H1 (cell line): ENCODE data around the gene MORC4. TPM values are rescaled to one million over a fixed set of nuclear protein-coding genes. Genes with fewer than 3 reads are reported as not detected.

Source experiments
- CTCF ChIA-PET: fragments of 300-600 bp; sonication (Branson Sonifier 250); formaldehyde crosslinking; loops from one replicate; lab custom pipeline; 2021; ENCODE audit not compliant: partially characterized antibody; lab: Charles Lee
- POLR2A ChIA-PET: fragments of 300-600 bp; sonication (Branson Sonifier 250); formaldehyde crosslinking; loops from one replicate; lab custom pipeline; 2021; ENCODE audit warnings: inconsistent platforms; ENCODE audit not compliant: partially characterized antibody; lab: Charles Lee
- DNase-seq, 2 experiments: peaks; one replicate each; pipeline versions ENCODE4 v3.0.0 to v3.0.0-alpha.2; 2010 to 2022; ENCODE audit warnings: low spot score in 2 of 2, low read depth in 1 of 2, mixed read lengths in 1 of 2
- FAIRE-seq: peaks from 2 replicates; lab custom pipeline; 2011; peaks lifted over from hg19 to GRCh38; lab: Jason Lieb, UNC
- H2AFZ ChIP-seq: 2 replicates; pipeline ENCODE4 v1.8.1; 2012; ENCODE audit warnings: low read length, inconsistent platforms
- H2AK5ac ChIP-seq: 2 replicates; pipeline ENCODE4 v1.6.1; 2013; ENCODE audit warnings: low read depth, low read length
- H2BK120ac ChIP-seq: replicated peaks from 2 replicates; pipeline ENCODE3; 2013; ENCODE audit warnings: low read depth, low read length, inconsistent platforms
- H2BK12ac ChIP-seq: 2 replicates; pipeline ENCODE4 v1.6.1; 2013; ENCODE audit warnings: low read depth, low read length
- H2BK15ac ChIP-seq: 2 replicates; pipeline ENCODE4 v1.6.1; 2013; ENCODE audit warnings: low read length
- H2BK20ac ChIP-seq: 2 replicates; pipeline ENCODE4 v1.6.1; 2013; ENCODE audit warnings: low read length
- H2BK5ac ChIP-seq: 2 replicates; pipeline ENCODE4 v1.6.1; 2013; ENCODE audit warnings: low read depth, low read length
- H3K14ac ChIP-seq: 2 replicates; pipeline ENCODE4 v1.6.1; 2013; ENCODE audit warnings: inconsistent platforms; ENCODE audit not compliant: insufficient read length
- H3K18ac ChIP-seq: 2 replicates; pipeline ENCODE4 v1.6.1; 2013; ENCODE audit warnings: low read length; ENCODE audit errors: extremely low read depth
- H3K23ac ChIP-seq: 2 replicates; pipeline ENCODE4 v1.6.1; 2013; ENCODE audit warnings: inconsistent platforms; ENCODE audit not compliant: insufficient read length
- H3K23me2 ChIP-seq: 2 replicates; pipeline ENCODE4 v1.6.1; 2013; ENCODE audit warnings: low read depth, low read length
- H3K27ac ChIP-seq: 2 replicates; pipeline ENCODE4 v1.6.1; 2011; ENCODE audit warnings: low read depth, low read length, inconsistent platforms
- H3K27me3 ChIP-seq, 4 experiments: replicated peaks in 1 of 4; 1 replicate in 1 of 4; 2 replicates in 3 of 4; pipeline versions ENCODE4 v1.6.1 to v1.8.1; 2011 to 2013; ENCODE audit warnings: low read length in 3 of 4, mild to moderate bottlenecking in 3 of 4, inconsistent platforms in 2 of 4, mixed read lengths in 2 of 4, moderate library complexity in 1 of 4; ENCODE audit not compliant: control insufficient read depth in 3 of 4, insufficient read depth in 3 of 4; ENCODE audit errors: extremely low read depth in 1 of 4
- H3K36me3 ChIP-seq, 4 experiments: 2 replicates each; pipeline versions ENCODE4 v1.6.1 to v1.8.1; 2011 to 2013; ENCODE audit warnings: mild to moderate bottlenecking in 4 of 4, low read length in 3 of 4, moderate library complexity in 2 of 4, control low read depth in 1 of 4, inconsistent platforms in 1 of 4; ENCODE audit not compliant: insufficient read depth in 4 of 4, control insufficient read depth in 2 of 4
- H3K4ac ChIP-seq: replicated peaks from 2 replicates; pipeline ENCODE3; 2013; ENCODE audit warnings: low read length, low read depth, mixed read lengths, inconsistent platforms; ENCODE audit not compliant: insufficient read length
- H3K4me1 ChIP-seq, 4 experiments: replicated peaks in 1 of 4; 1 replicate in 1 of 4; 2 replicates in 3 of 4; pipeline versions ENCODE4 v1.6.1 to v1.8.1; 2011 to 2013; ENCODE audit warnings: low read length in 3 of 4, inconsistent platforms in 2 of 4, mixed read lengths in 1 of 4; ENCODE audit not compliant: insufficient read depth in 4 of 4, control insufficient read depth in 3 of 4
- H3K4me2 ChIP-seq, 2 experiments: 2 replicates each; pipeline versions ENCODE4 v1.6.1 to v1.8.1; 2011 to 2013; ENCODE audit warnings: low read depth in 2 of 2, low read length in 2 of 2, control low read depth in 1 of 2, inconsistent platforms in 1 of 2, mild to moderate bottlenecking in 1 of 2; ENCODE audit not compliant: insufficient read depth in 1 of 2
- H3K4me3 ChIP-seq, 4 experiments: fragments of 200-600, 300-600 bp in 1 of 4; sonication (generic), shearing (Covaris generic), sonication (Bioruptor Twin) in 1 of 4; 2 replicates each; pipeline versions ENCODE4 v1.5.1 to v1.8.1; 2011 to 2016; ENCODE audit warnings: low read length in 4 of 4, low read depth in 3 of 4, control low read depth in 2 of 4, inconsistent platforms in 2 of 4, mild to moderate bottlenecking in 2 of 4, mixed read lengths in 1 of 4, moderate library complexity in 1 of 4; ENCODE audit not compliant: insufficient read depth in 2 of 4; ENCODE audit errors: extremely low read depth in 1 of 4
- H3K56ac ChIP-seq: replicated peaks from 2 replicates; pipeline ENCODE3; 2013; ENCODE audit warnings: low read depth, mild to moderate bottlenecking, mixed read lengths, low read length, inconsistent platforms; ENCODE audit not compliant: insufficient read length
- H3K79me1 ChIP-seq: 2 replicates; pipeline ENCODE4 v1.6.1; 2013; ENCODE audit warnings: low read depth, low read length, control low read depth
- H3K79me2 ChIP-seq, 2 experiments: 2 replicates each; pipeline versions ENCODE4 v1.6.1 to v1.8.1; 2012 to 2013; ENCODE audit warnings: low read length in 2 of 2, mild to moderate bottlenecking in 2 of 2, inconsistent platforms in 1 of 2; ENCODE audit not compliant: insufficient read depth in 2 of 2, control insufficient read depth in 1 of 2
- H3K9ac ChIP-seq, 4 experiments: replicated peaks in 1 of 4; 1 replicate in 1 of 4; 2 replicates in 3 of 4; pipeline versions ENCODE4 v1.6.1 to v1.8.1; 2011 to 2013; ENCODE audit warnings: low read depth in 3 of 4, low read length in 3 of 4, control low read depth in 2 of 4, mild to moderate bottlenecking in 2 of 4, moderate library complexity in 2 of 4, inconsistent platforms in 1 of 4; ENCODE audit errors: extremely low read depth in 1 of 4
- H3K9me3 ChIP-seq, 2 experiments: 2 replicates each; pipeline versions ENCODE4 v1.6.1 to v1.8.1; 2012 to 2013; ENCODE audit warnings: mild to moderate bottlenecking in 2 of 2, moderate library complexity in 2 of 2, control low read depth in 1 of 2, inconsistent platforms in 1 of 2, low read depth in 1 of 2, low read length in 1 of 2, mixed read lengths in 1 of 2; ENCODE audit not compliant: insufficient read depth in 2 of 2
- H4K20me1 ChIP-seq, 2 experiments: replicated peaks in 1 of 2; 2 replicates each; pipeline versions ENCODE3 to v1.8.1; 2011 to 2013; ENCODE audit warnings: inconsistent platforms in 2 of 2, low read length in 2 of 2, mild to moderate bottlenecking in 1 of 2; ENCODE audit not compliant: insufficient read depth in 2 of 2, control insufficient read depth in 1 of 2
- H4K5ac ChIP-seq: 2 replicates; pipeline ENCODE4 v1.6.1; 2013; ENCODE audit warnings: low read length, low read depth, mixed read lengths, inconsistent platforms; ENCODE audit not compliant: insufficient read length
- H4K8ac ChIP-seq: 2 replicates; pipeline ENCODE4 v1.8.0; 2013; ENCODE audit warnings: mild to moderate bottlenecking, moderate library complexity, low read length, inconsistent platforms; ENCODE audit not compliant: insufficient read depth; ENCODE audit errors: extremely low read depth
- H4K91ac ChIP-seq: replicated peaks from 2 replicates; pipeline ENCODE3; 2013; ENCODE audit warnings: low read length, mixed read lengths, inconsistent platforms; ENCODE audit not compliant: insufficient read length
- ATF2 ChIP-seq: IDR thresholded peaks from 2 replicates; pipeline ENCODE4 v1.6.1; 2012; ENCODE audit warnings: low read length, inconsistent platforms
- CEBPB ChIP-seq: IDR thresholded peaks from 2 replicates; pipeline ENCODE4 v1.6.1; 2012; ENCODE audit warnings: low read depth, low read length
- FOSL1 ChIP-seq: IDR thresholded peaks from 2 replicates; pipeline ENCODE4 v1.6.1; 2011; ENCODE audit warnings: mild to moderate bottlenecking, low read depth, low read length, moderate library complexity; ENCODE audit not compliant: insufficient read depth
- HDAC6 ChIP-seq: IDR thresholded peaks from one replicate; pipeline ENCODE4 v1.7.1; 2012; ENCODE audit warnings: low read depth, mild to moderate bottlenecking, inconsistent platforms, low read length, moderate library complexity
- POLR2AphosphoS5 ChIP-seq: IDR thresholded peaks from 2 replicates; pipeline ENCODE4 v1.6.1; 2011; ENCODE audit warnings: low read depth, low read length
- RFX5 ChIP-seq: IDR thresholded peaks from 2 replicates; pipeline ENCODE4 v1.6.1; 2011; ENCODE audit warnings: low read depth, low read length, improper control_type of control experiment, borderline replicate concordance
- RNF2 ChIP-seq: fragments of 200-900, 300-1000 bp; sonication (generic); IDR thresholded peaks from 2 replicates; pipeline ENCODE4 v1.7.1; 2016; ENCODE audit warnings: borderline replicate concordance, low read depth, mild to moderate bottlenecking, antibody characterized with exemption, low read length; ENCODE audit not compliant: poor library complexity, severe bottlenecking; ENCODE audit errors: missing control alignments
- SP2 ChIP-seq: IDR thresholded peaks from 2 replicates; pipeline ENCODE4 v1.6.1; 2012; ENCODE audit warnings: mild to moderate bottlenecking, low read length, inconsistent platforms
- WGBS, 2 experiments: shearing (Covaris generic) in 1 of 2; methylation state at CpG; one replicate each; pipeline versions ENCODE4 v1.1.6 to v1.1.7; 2013 to 2015; ENCODE audit warnings: low lambda C conversion rate in 2 of 2, mixed read lengths in 2 of 2, inconsistent platforms in 1 of 2, low coverage in 1 of 2, missing lambda C conversion rate in 1 of 2; ENCODE audit not compliant: insufficient replicate concordance in 2 of 2, insufficient coverage in 1 of 2, insufficient read length in 1 of 2; ENCODE audit errors: extremely low coverage in 1 of 2, missing lambda C conversion rate in 1 of 2; 5-methylcytosine and 5-hydroxymethylcytosine counted together
- polyA plus RNA-seq, 7 experiments: library from polyadenylated mRNA; depleted of rRNA in 3 of 7; stranded (reverse) in 5 of 7; unstranded in 2 of 7; fragments of >200 nt in 5 of 7; fragments of 200-250 nt in 2 of 7; gene quantifications; 1 replicate in 5 of 7; 2 replicates in 1 of 7; 4 replicates in 1 of 7; pipeline versions ENCODE4 v1.2.1 to v1.2.3, GENCODE V29; 2011 to 2013; ENCODE audit warnings: missing spikeins in 2 of 7, mixed read lengths in 2 of 7
- total RNA-seq: library from RNA; stranded (reverse); fragmentation: NEBNext Ultra II Directional; extraction: Animal tissue kit (Norgen Biotek cat#: 25700); gene quantifications from 2 replicates; pipeline ENCODE4 v1.2.1, GENCODE V29; 2021

The MORC4 gene
- total and polyA plus RNA-seq, 2 of the 8 experiments (the other 6 are each of a cell fraction or from before 2014, with no cell fraction given) = 1.4 to 2.5 TPM

GRCh38 chrX:106928227-106928626 lies 71.8 kb downstream of the MORC4 start:
- Histone ChIP-seq H2AK5ac (no peak overlapping the region), H4K5ac (no peak overlapping the region), H3K4ac (no peak overlapping the region), H4K20me1 (no peaks in the 10 kb centered on the region), H2BK120ac (no peak overlapping the region)
- TF ChIP-seq SP2 = no peak
- no peak for TF ChIP-seq RFX5
- TF ChIP-seq RNF2 = no peak
- TF ChIP-seq POLR2AphosphoS5 = no peak
- TF ChIP-seq CEBPB = no peak
- no peak for TF ChIP-seq ATF2
- TF ChIP-seq FOSL1 = no peak
- no peak for TF ChIP-seq HDAC6
- TF ChIP-seq, all 59 proteins: peak for 0
- Histone ChIP-seq H3K18ac (no peak overlapping the region), H3K23ac (no peak overlapping the region), H4K91ac (no peak overlapping the region), H3K79me2 (no peaks in the 10 kb centered on the region), H3K56ac (no peak overlapping the region), H3K4me3 (no peak overlapping the region), H2BK5ac (no peak overlapping the region), H2AFZ (no peak overlapping the region), H3K27me3 (no peaks in the 10 kb centered on the region), H3K14ac (no peak overlapping the region), H3K4me2 (no peak overlapping the region), H3K79me1 (no peaks in the 10 kb centered on the region), H4K8ac (no peak overlapping the region), H3K27ac (no peak overlapping the region), H2BK20ac (no peak overlapping the region), H3K9ac (no peak overlapping the region), H2BK15ac (no peak overlapping the region), H3K23me2 (no peaks in the 10 kb centered on the region), H2BK12ac (no peak overlapping the region), H3K36me3 (no peaks in the 10 kb centered on the region), H3K9me3 (no peaks in the 10 kb centered on the region), H3K4me1 (no peaks in the 10 kb centered on the region)
- POLR2A ChIA-PET = no interaction called here
- no peak for FAIRE-seq
- WGBS, 2 experiments = 96% methylated on average over 3 of the region's 4 CpGs; no CpG with 5 or more reads in 1 of the 2 experiments
- DNase-seq = no peak
- CTCF ChIA-PET = interaction anchor here (0.6 to 2.1 kb wide), 2 partner anchors 22 to 25 kb away, joined by 3 to 9 read pairs; partner anchors contain the start of gene RIPPLY1
